Stimulated activated CD4-positive, alpha-beta T cell treated with anti-CD3 and anti-CD28 coated beads, Interleukin-4, amount 100 ng/mL, for 24 hours (primary cell): Measurements from ENCODE around the gene BGN.

Source experiments
- DNase-seq: peaks from one replicate; pipeline ENCODE4 v3.0.0-alpha.2; 2020

Gene BGN

GRCh38 chrX:153509592-153509991 is 14.8 kb downstream of the BGN start:
- DNase-seq = no peak

- DNase-seq = no peak
Observed at GRCh38 chrX:153510383-153510782, 15.6 kb downstream of the BGN start.

- no peak for DNase-seq
Observed at GRCh38 chrX:153511784-153512500, 17.2 kb downstream of the BGN start.

GRCh38 chrX:153512501-153512893 is 17.7 kb downstream of the BGN start:
- no peak for DNase-seq

GRCh38 chrX:153513265-153513664 is 18.5 kb downstream of the BGN start:
- no peak for DNase-seq

GRCh38 chrX:153514259-153514658 is 19.5 kb downstream of the BGN start:
- no peak for DNase-seq

- DNase-seq = no peak
Observed at GRCh38 chrX:153515435-153515834, 20.7 kb downstream of the BGN start.

GRCh38 chrX:153516073-153516472 is 21.3 kb downstream of the BGN start:
- no peak for DNase-seq

GRCh38 chrX:153517423-153517822 is 22.6 kb downstream of the BGN start, which contains the start of gene ATP2B3:
Gene ATP2B3 (plus strand): TSS chrX:153517642. CDS start chrX:153536248, 18,606 bp downstream.
- no peak for DNase-seq

- DNase-seq = no peak
Observed at GRCh38 chrX:153517946-153518834, 23.4 kb downstream of the BGN start.

GRCh38 chrX:153519569-153520286 is 24.9 kb downstream of the BGN start:
- DNase-seq = no peak

GRCh38 chrX:153520287-153520917 is 25.6 kb downstream of the BGN start:
- DNase-seq = no peak

- no peak for DNase-seq
Observed at GRCh38 chrX:153521034-153521433, 26.3 kb downstream of the BGN start.

GRCh38 chrX:153522259-153522658 is 27.5 kb downstream of the BGN start:
- DNase-seq = no peak

GRCh38 chrX:153523269-153523668 is 28.5 kb downstream of the BGN start:
- DNase-seq = no peak

GRCh38 chrX:153524234-153524633 is 29.5 kb downstream of the BGN start:
- DNase-seq = no peak

- no peak for DNase-seq
Observed at GRCh38 chrX:153525451-153525850, 30.7 kb downstream of the BGN start.

- DNase-seq = no peak
Observed at GRCh38 chrX:153526042-153526441, 31.3 kb downstream of the BGN start.

GRCh38 chrX:153526801-153527200 is 32.0 kb downstream of the BGN start:
- DNase-seq = no peak

GRCh38 chrX:153527208-153527607 is 32.4 kb downstream of the BGN start:
- no peak for DNase-seq

GRCh38 chrX:153530411-153531129 is 35.8 kb downstream of the BGN start:
- no peak for DNase-seq

GRCh38 chrX:153533091-153533490 is 38.3 kb downstream of the BGN start:
- no peak for DNase-seq
